Spleen (tissue), 11 donors: ENCODE measurements around the gene B3GAT1. TPM values are rescaled to one million over a fixed set of nuclear protein-coding genes. Genes with fewer than 3 reads are reported as not detected.

Experiments
- DNase-seq: peaks from one replicate; pipeline ENCODE4 v3.0.0-alpha.2; 2020
- H3K27ac ChIP-seq, 8 donors: fragments of 200-600 bp; sonication (generic) in 7 of 8; 1 replicate in 4 of 8; 2 replicates in 4 of 8; pipeline versions ENCODE4 v1.5.0 to v1.8.0; 2016 to 2021; ENCODE audit warnings: inconsistent platforms in 4 of 8, mild to moderate bottlenecking in 4 of 8, moderate library complexity in 1 of 8
- H3K27me3 ChIP-seq, 7 donors: fragments of 200-600 bp; sonication (generic) in 6 of 7; replicated peaks in 1 of 7; 1 replicate in 4 of 7; 2 replicates in 3 of 7; pipeline versions ENCODE4 v1.5.0 to v1.8.0; 2016 to 2021; ENCODE audit warnings: inconsistent platforms in 3 of 7, mild to moderate bottlenecking in 1 of 7
- H3K36me3 ChIP-seq, 6 donors: fragments of 200-600 bp; sonication (generic) in 5 of 6; 1 replicate in 4 of 6; 2 replicates in 2 of 6; pipeline versions ENCODE4 v1.5.0 to v1.8.0; 2016 to 2021; ENCODE audit warnings: inconsistent platforms in 2 of 6
- H3K4me1 ChIP-seq, 6 donors: fragments of 200-600 bp; sonication (generic) in 5 of 6; 1 replicate in 3 of 6; 2 replicates in 3 of 6; pipeline versions ENCODE4 v1.5.0 to v1.8.0; 2016 to 2021; ENCODE audit warnings: inconsistent platforms in 3 of 6
- H3K4me3 ChIP-seq, 8 donors: fragments of 200-600 bp; sonication (generic) in 7 of 8; 1 replicate in 4 of 8; 2 replicates in 4 of 8; pipeline versions ENCODE4 v1.5.0 to v1.8.0; 2016 to 2021; ENCODE audit warnings: inconsistent platforms in 4 of 8, mild to moderate bottlenecking in 4 of 8, moderate library complexity in 2 of 8
- H3K9me3 ChIP-seq, 8 donors: fragments of 200-600 bp; sonication (generic) in 7 of 8; 1 replicate in 4 of 8; 2 replicates in 4 of 8; pipeline versions ENCODE4 v1.5.0 to v1.8.0; 2016 to 2021; ENCODE audit warnings: inconsistent platforms in 4 of 8
- POLR2A ChIP-seq, 3 donors: fragments of 450-650 bp; IDR thresholded peaks; one replicate each; pipeline ENCODE4 v1.5.1; 2017; ENCODE audit warnings: antibody characterized with exemption in 3 of 3, mild to moderate bottlenecking in 1 of 3
- POLR2AphosphoS5 ChIP-seq, 3 donors: sonication (generic); formaldehyde crosslinking; IDR thresholded peaks; one replicate each; pipeline ENCODE4 v1.5.1; 2017; ENCODE audit warnings: antibody characterized with exemption in 3 of 3
- WGBS, 5 donors: extraction: QIAGEN DNeasy Blood & Tissue Kit in 3 of 5; methylation state at CpG; one replicate each; pipeline versions ENCODE4 v1.1.5 to v1.1.7; 2013 to 2018; 5-methylcytosine and 5-hydroxymethylcytosine counted together
- intact Hi-C: fragments of 100-400 bp; cut with DNase I; formaldehyde crosslinking; loops from one replicate; pipeline ENCODE4 v1.15.0; 2023; ENCODE audit warnings: low total_unique reads
- polyA plus RNA-seq, 3 donors: library from polyadenylated mRNA; stranded (reverse); fragments of 200-250 nt; gene quantifications; one replicate each; pipeline ENCODE4 v1.2.1, GENCODE V29; 2013
- total RNA-seq, 7 donors: library from RNA; depleted of rRNA in 3 of 7; stranded (reverse); fragments of >200 nt in 3 of 7; fragmentation: NEBNext Ultra II Directional in 4 of 7; extraction: Animal tissue kit (Norgen Biotek cat#: 25700) in 4 of 7; gene quantifications; one replicate each; pipeline versions ENCODE4 v1.1.0 to v1.2.1, GENCODE V29; 2016 to 2021
- TF ChIP-seq, protein P1 (sequence below), 11 experiments: fragments of 200-600 bp in 7 of 11; fragments of 450-650 bp in 4 of 11; sonication (generic) in 4 of 11; IDR thresholded peaks in 8 of 11; conservative IDR thresholded peaks in 3 of 11; 1 replicate in 7 of 11; 2 replicates in 4 of 11; pipeline versions ENCODE4 v1.4.0 to v1.8.0; 2016 to 2021; ENCODE audit warnings: antibody characterized with exemption in 11 of 11, inconsistent platforms in 4 of 11, mild to moderate bottlenecking in 1 of 11
- donor health status: healthy with polysubstance abuse.
- donor health status: DM: no; HTN: no; CAD: no; lungs with moderate emphysema.
- donor health status: DM: no; HTN: no; CAD: no.
- donor health status: Bipolar disorder and iron deficiency.
- donor health status: healthy.
- donor health status: DM: no; HTN: no; CAD: no.
- donor health status: DM: yes; HTN: yes; CAD: no.

B3GAT1 gene
- total and polyA plus RNA-seq, 10 donors = 0.43 to 4.0 (median 1.6) TPM

DNA sequence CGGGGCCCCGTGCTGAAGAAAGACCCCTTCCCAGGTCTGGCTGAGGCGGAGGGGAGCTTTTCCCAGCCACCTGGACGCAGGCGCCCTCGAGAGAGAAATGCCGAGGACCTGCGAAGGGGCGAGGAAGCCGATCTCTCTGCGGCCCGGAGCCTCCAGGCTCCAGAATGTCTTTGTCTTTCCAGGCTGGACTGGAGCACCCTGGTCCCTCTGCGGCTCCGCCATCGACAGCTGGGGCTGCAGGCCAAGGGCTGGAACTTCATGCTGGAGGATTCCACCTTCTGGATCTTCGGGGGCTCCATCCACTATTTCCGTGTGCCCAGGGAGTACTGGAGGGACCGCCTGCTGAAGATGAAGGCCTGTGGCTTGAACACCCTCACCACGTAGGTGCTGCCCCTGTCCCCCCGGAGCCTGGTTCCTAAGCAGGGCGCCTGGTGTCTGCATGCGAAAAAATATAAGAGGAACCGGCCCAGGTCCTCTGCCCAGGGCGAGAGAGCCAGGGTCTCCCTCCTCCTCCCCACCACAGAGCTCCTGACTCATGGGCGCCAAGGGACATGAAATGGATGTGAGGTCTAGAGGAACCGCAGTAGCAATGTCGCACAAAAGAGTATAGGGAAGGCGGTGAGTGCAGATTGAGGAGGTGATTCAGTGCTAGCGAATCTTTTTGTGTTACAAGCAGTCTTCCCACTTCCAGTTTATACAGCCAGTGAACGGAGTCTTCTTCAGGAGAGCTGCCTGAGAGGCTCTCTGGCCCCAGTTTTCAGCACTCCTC, 69.3 kb downstream of the B3GAT1 start:
- H3K27ac ChIP-seq = no peak overlapping the region
- DNase-seq = no peak
- TF ChIP-seq, protein P1, sequence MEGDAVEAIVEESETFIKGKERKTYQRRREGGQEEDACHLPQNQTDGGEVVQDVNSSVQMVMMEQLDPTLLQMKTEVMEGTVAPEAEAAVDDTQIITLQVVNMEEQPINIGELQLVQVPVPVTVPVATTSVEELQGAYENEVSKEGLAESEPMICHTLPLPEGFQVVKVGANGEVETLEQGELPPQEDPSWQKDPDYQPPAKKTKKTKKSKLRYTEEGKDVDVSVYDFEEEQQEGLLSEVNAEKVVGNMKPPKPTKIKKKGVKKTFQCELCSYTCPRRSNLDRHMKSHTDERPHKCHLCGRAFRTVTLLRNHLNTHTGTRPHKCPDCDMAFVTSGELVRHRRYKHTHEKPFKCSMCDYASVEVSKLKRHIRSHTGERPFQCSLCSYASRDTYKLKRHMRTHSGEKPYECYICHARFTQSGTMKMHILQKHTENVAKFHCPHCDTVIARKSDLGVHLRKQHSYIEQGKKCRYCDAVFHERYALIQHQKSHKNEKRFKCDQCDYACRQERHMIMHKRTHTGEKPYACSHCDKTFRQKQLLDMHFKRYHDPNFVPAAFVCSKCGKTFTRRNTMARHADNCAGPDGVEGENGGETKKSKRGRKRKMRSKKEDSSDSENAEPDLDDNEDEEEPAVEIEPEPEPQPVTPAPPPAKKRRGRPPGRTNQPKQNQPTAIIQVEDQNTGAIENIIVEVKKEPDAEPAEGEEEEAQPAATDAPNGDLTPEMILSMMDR (IDR thresholded peaks at IDR 0.05 in 8 of 11, conservative IDR thresholded peaks at IDR 0.05 in 3 of 11) = no peak
- TF ChIP-seq POLR2A (IDR thresholded peaks at IDR 0.05) (no peak), POLR2AphosphoS5 (IDR thresholded peaks at IDR 0.05) (no peak)
- no peak overlapping the region for H3K4me3 ChIP-seq
- no peaks in the 10 kb centered on the region for H3K36me3 ChIP-seq
- no peaks in the 10 kb centered on the region for H3K4me1 ChIP-seq
- intact Hi-C loops = no loop called here
- peaks cover 0 to 3% (median 0%) of the 10 kb centered on the region in 7 donors for H3K27me3 ChIP-seq
- no peaks in the 10 kb centered on the region for H3K9me3 ChIP-seq
- whole genome bisulfite sequencing, 5 donors = 82 to 92% (median 90%) methylated on average over 29 to 30 of the region's 30 CpGs

DNA sequence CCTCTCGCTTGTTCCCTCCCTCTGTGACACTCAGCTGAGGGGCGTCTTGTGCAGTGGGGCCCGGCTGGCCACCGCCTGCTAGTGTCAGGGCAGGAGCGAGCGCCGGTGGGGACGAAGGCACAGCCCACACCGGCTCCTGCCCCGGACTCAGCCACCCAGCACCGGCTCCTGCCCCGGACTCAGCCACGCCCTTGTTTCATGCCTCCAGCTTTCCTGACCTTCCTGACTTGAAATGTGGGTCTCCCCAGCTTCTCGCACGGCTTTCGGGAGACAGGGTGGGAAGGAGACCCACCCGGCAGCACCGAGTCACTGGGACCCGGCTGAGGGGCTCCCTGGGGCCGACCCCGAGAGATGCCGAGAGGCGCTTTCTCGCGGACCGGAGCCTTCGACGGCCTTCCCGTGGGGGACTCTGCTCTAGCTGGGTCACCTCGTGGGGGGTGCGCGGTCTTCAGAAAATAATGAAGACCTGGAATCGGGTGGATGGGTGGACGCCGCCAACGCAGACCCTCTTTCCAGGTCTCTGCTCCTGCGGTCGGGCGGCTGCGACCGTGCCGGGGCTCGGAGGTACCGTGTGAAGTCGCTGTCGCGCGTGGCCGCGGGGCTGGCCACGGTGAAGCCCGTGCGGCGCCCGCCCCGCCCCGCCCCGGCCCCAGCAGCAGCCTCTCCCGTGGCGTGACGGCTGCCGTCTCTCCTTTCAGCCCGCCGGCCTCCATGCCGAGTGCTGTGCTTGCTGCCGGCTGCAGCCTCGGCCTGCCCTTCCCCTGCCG, 70.1 kb downstream of the B3GAT1 start:
- no peak for TF ChIP-seq POLR2A (IDR thresholded peaks at IDR 0.05)
- TF ChIP-seq, protein P1 (IDR thresholded peaks at IDR 0.05 in 8 of 11, conservative IDR thresholded peaks at IDR 0.05 in 3 of 11) = no peak
- no peak for TF ChIP-seq POLR2AphosphoS5 (IDR thresholded peaks at IDR 0.05)
- WGBS, 5 donors = 89 to 97% (median 91%) methylated on average over 50 to 68 of the region's 68 CpGs
- intact Hi-C loops = no loop called here
- Histone ChIP-seq H3K4me3 (no peak overlapping the region), H3K27me3 (peaks cover 0 to 3% (median 0%) of the 10 kb centered on the region in 7 donors), H3K36me3 (no peaks in the 10 kb centered on the region), H3K27ac (no peak overlapping the region), H3K9me3 (no peaks in the 10 kb centered on the region), H3K4me1 (no peaks in the 10 kb centered on the region)
- DNase-seq = no peak

- 78 to 93% (median 84%) methylated on average over 11 of the region's 11 CpGs for WGBS, 5 donors
- DNase-seq = no peak
- TF ChIP-seq POLR2A (IDR thresholded peaks at IDR 0.05) = no peak
- TF ChIP-seq, protein P1 (IDR thresholded peaks at IDR 0.05 in 8 of 11, conservative IDR thresholded peaks at IDR 0.05 in 3 of 11) = no peak
- TF ChIP-seq POLR2AphosphoS5 (IDR thresholded peaks at IDR 0.05) = no peak
- H3K27me3 ChIP-seq = peaks cover 0 to 3% (median 0%) of the 10 kb centered on the region in 7 donors
- no peak overlapping the region for H3K4me3 ChIP-seq
- no peaks in the 10 kb centered on the region for H3K9me3 ChIP-seq
- intact Hi-C loops = no loop called here
- H3K4me1 ChIP-seq = no peaks in the 10 kb centered on the region
- no peaks in the 10 kb centered on the region for H3K36me3 ChIP-seq
- no peak overlapping the region for H3K27ac ChIP-seq
Observed at GRCh38 chr11:134340354-134340964, 71.6 kb downstream of the B3GAT1 start.
